GM20000 (cell line): ENCODE measurements around the gene PEAK1.
"Not testable (repeated sequence)": the region's sequence is repeated elsewhere in the genome, so short reads cannot be mapped to it uniquely, and the experiment has no call there.

ENCODE experiments used
- DNase-seq: peaks from one replicate; pipeline ENCODE4 v3.0.0; 2012; ENCODE audit warnings: low spot score
- CTCF ChIP-seq: IDR thresholded peaks from 2 replicates; pipeline ENCODE4 v1.5.1; 2012; ENCODE audit warnings: mild to moderate bottlenecking, control low read depth; ENCODE audit errors: extremely low read depth, missing control alignments

PEAK1 gene

GRCh38 chr15:77196381-77196780 lies 223.5 kb downstream of the PEAK1 start:
- no peak for DNase-seq

GRCh38 chr15:77195586-77195985 lies 224.3 kb downstream of the PEAK1 start:
- TF ChIP-seq CTCF = no peak
- no peak for DNase-seq

More at GRCh38 chr15:77196381-77196780, 223.5 kb downstream of the PEAK1 start:
- TF ChIP-seq CTCF = no peak

- TF ChIP-seq CTCF = no peak
- no peak for DNase-seq
Measured at GRCh38 chr15:77192451-77192850, 227.5 kb downstream of the PEAK1 start.

DNA sequence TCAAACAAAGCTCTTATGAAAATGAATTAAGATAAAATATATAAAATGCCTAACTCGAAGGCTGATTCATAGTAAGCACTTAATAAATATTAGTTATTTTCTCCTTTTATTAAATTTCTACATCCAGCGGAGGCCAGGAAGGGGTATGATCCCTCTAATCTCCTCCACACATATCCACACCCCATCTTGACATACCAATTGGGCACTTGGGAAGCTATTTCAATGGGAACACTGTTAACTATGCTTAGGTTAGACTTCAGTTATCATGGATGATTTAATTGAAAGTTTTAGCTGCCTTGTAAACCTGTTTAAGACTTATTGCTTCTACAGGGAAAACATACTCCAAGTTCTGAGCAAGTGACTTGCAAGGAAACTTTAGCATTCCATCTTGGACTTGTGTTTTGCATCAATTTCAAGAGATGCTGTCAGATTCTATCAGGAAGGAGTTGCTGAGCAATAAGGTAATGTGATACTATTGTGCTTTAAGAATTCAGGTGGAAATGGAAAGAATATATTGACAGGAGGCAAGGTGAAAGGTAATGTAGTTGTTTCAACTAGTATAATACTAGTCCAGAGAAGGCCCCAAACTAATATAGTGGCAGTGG lies 228.6 kb downstream of the PEAK1 start:
- no peak for TF ChIP-seq CTCF
- no peak for DNase-seq

GRCh38 chr15:77187751-77188464 lies 232.0 kb downstream of the PEAK1 start:
- no peak for TF ChIP-seq CTCF
- DNase-seq = peak; percentile 30

GRCh38 chr15:77186594-77187011 lies 233.3 kb downstream of the PEAK1 start:
- TF ChIP-seq CTCF = peak; percentile 17
- peak; percentile 26 for DNase-seq

DNA sequence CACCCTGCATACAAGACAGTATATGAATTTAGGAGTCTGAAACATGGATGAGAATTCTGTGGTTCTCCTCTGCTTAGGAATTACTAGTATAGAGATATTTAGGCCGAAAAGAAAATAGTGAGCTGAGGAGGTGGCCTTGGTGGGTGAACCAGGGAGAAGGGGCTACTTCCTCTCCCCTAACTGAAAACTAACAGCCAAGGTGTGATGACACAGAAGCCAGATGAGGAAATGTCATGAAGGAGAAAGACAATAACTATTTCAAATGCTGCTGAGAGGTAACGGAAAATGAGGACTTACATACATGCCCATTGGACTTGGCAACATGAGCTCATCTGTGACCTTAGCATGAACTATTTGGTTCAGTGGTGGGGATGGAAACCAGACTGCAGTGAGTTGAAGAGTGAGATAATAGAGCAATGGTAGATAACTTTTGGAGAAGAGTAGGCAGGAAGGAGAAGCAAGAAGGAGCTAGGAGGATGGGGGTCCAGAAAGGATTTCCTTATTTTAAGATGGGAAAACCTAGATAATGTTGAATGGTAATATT lies 234.6 kb downstream of the PEAK1 start:
- no peak for TF ChIP-seq CTCF
- DNase-seq = no peak

GRCh38 chr15:77184352-77184751 lies 235.6 kb downstream of the PEAK1 start:
- DNase-seq = not testable (repeated sequence)
